ENCODE data around the gene SORCS2. TPM values are rescaled to one million over a fixed set of nuclear protein-coding genes. Genes with fewer than 3 reads are reported as not detected.

The SORCS2 gene
- total RNA-seq, 1 donor from 2014 or later = 7.2 TPM

- no peak overlapping the region for H3K4me3 ChIP-seq
- H3K36me3 ChIP-seq = no peaks in the 10 kb centered on the region
- intact Hi-C loops (cut with DNase I) = no loop called here
- DNase-seq (no peak), ATAC-seq (no peak)
- TF ChIP-seq, protein P1, sequence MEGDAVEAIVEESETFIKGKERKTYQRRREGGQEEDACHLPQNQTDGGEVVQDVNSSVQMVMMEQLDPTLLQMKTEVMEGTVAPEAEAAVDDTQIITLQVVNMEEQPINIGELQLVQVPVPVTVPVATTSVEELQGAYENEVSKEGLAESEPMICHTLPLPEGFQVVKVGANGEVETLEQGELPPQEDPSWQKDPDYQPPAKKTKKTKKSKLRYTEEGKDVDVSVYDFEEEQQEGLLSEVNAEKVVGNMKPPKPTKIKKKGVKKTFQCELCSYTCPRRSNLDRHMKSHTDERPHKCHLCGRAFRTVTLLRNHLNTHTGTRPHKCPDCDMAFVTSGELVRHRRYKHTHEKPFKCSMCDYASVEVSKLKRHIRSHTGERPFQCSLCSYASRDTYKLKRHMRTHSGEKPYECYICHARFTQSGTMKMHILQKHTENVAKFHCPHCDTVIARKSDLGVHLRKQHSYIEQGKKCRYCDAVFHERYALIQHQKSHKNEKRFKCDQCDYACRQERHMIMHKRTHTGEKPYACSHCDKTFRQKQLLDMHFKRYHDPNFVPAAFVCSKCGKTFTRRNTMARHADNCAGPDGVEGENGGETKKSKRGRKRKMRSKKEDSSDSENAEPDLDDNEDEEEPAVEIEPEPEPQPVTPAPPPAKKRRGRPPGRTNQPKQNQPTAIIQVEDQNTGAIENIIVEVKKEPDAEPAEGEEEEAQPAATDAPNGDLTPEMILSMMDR (IDR thresholded peaks at IDR 0.05) = no peak
- H3K27me3 ChIP-seq = no peaks in the 10 kb centered on the region
- H3K4me1 ChIP-seq = no peaks in the 10 kb centered on the region
- H3K27ac ChIP-seq = no peak overlapping the region
- peaks cover 16% of the 10 kb centered on the region for H3K9me3 ChIP-seq
These were observed 362.6 kb downstream of the SORCS2 start for GRCh38 chr4:7554905-7555304.

- ATAC-seq (no peak), DNase-seq (no peak)
- H3K9me3 ChIP-seq = peaks cover 16% of the 10 kb centered on the region
- H3K27me3 ChIP-seq = no peaks in the 10 kb centered on the region
- no peaks in the 10 kb centered on the region for H3K4me1 ChIP-seq
- TF ChIP-seq, protein P1 (IDR thresholded peaks at IDR 0.05) = no peak
- H3K4me3 ChIP-seq = no peak overlapping the region
- intact Hi-C loops (cut with DNase I) = no loop called here
- no peak overlapping the region for H3K27ac ChIP-seq
- no peaks in the 10 kb centered on the region for H3K36me3 ChIP-seq
These were observed 364.2 kb downstream of the SORCS2 start for GRCh38 chr4:7556558-7556957.

GRCh38 chr4:7557456-7557855, 365.1 kb downstream of the SORCS2 start:
- Histone ChIP-seq H3K4me3 (no peak overlapping the region), H3K4me1 (no peaks in the 10 kb centered on the region), H3K36me3 (no peaks in the 10 kb centered on the region), H3K27me3 (no peaks in the 10 kb centered on the region), H3K9me3 (peaks cover 12% of the 10 kb centered on the region), H3K27ac (no peak overlapping the region)
- TF ChIP-seq, protein P1 (IDR thresholded peaks at IDR 0.05) = no peak
- DNase-seq (no peak), ATAC-seq (no peak)
- intact Hi-C loops (cut with DNase I) = no loop called here

- Histone ChIP-seq H3K4me1 (no peaks in the 10 kb centered on the region), H3K9me3 (peaks cover 3% of the 10 kb centered on the region), H3K27ac (no peak overlapping the region), H3K36me3 (no peaks in the 10 kb centered on the region), H3K4me3 (no peak overlapping the region), H3K27me3 (no peaks in the 10 kb centered on the region)
- ATAC-seq (no peak), DNase-seq (no peak)
- intact Hi-C loops (cut with DNase I) = no loop called here
- TF ChIP-seq, protein P1 (IDR thresholded peaks at IDR 0.05) = no peak
These were observed 366.1 kb downstream of the SORCS2 start for GRCh38 chr4:7558436-7558835.

- intact Hi-C loops (cut with DNase I) = no loop called here
- DNase-seq (no peak), ATAC-seq (no peak)
- H3K27me3 ChIP-seq = no peaks in the 10 kb centered on the region
- H3K27ac ChIP-seq = no peak overlapping the region
- no peaks in the 10 kb centered on the region for H3K4me1 ChIP-seq
- TF ChIP-seq, protein P1 (IDR thresholded peaks at IDR 0.05) = no peak
- H3K4me3 ChIP-seq = no peak overlapping the region
- H3K9me3 ChIP-seq = no peaks in the 10 kb centered on the region
- H3K36me3 ChIP-seq = no peaks in the 10 kb centered on the region
These were observed 367.0 kb downstream of the SORCS2 start for GRCh38 chr4:7559316-7559715.

DNA sequence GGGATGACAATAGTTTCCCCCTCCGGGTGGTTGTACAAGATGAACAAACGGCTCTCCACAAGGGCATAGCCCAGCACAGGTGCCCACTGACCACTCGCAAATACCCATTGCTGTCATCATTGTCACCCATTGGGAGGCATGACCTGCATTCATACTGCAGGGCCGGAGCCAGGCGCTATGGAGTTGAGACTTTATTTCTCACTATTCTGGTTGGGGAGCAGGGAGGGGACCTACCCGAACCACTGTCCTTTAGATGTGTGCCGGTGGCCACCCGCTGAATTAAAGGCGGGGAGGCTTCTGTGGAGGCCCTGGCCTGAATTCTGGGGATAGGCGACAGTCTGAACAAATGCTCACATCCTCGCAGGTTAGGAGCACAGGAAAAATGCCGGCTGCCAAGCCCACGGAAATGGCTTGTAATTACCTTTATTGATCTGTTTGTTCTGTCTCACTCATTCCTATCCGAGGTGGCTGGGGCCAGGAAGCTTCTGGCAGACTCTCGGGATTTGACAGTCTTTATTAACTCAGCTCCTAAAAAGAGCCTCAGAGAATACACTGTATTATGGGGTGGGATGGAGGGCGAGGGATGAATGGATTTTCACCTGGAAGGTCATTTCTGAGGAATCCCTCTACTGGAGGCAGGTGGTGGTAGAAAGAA, 367.5 kb downstream of the SORCS2 start:
- H3K9me3 ChIP-seq = no peaks in the 10 kb centered on the region
- no peak overlapping the region for H3K27ac ChIP-seq
- intact Hi-C loops (cut with DNase I) = no loop called here
- ATAC-seq (no peak), DNase-seq (no peak)
- H3K27me3 ChIP-seq = no peaks in the 10 kb centered on the region
- H3K4me3 ChIP-seq = no peak overlapping the region
- H3K4me1 ChIP-seq = no peaks in the 10 kb centered on the region
- no peaks in the 10 kb centered on the region for H3K36me3 ChIP-seq
- TF ChIP-seq, protein P1 (IDR thresholded peaks at IDR 0.05) = no peak
